H9 (cell line): ENCODE measurements around the gene PRORP. TPM values are rescaled to one million over a fixed set of nuclear protein-coding genes. Genes with fewer than 3 reads are reported as not detected.

Experiments used
- DNase-seq: peaks from one replicate; pipeline ENCODE4 v3.0.0-alpha.2; 2017
- H2AFZ ChIP-seq: one replicate; pipeline ENCODE4 v1.6.1; 2013; ENCODE audit warnings: mild to moderate bottlenecking, low read length, control low read depth, moderate library complexity
- H2AK5ac ChIP-seq: 2 replicates; pipeline ENCODE4 v1.6.1; 2013; ENCODE audit warnings: low read length, control low read depth, mixed read lengths; ENCODE audit not compliant: insufficient read length
- H2BK120ac ChIP-seq: one replicate; pipeline ENCODE4 v1.6.1; 2013; ENCODE audit warnings: low read depth, mild to moderate bottlenecking, low read length, control low read depth, inconsistent platforms; ENCODE audit not compliant: poor library complexity, severe bottlenecking
- H2BK12ac ChIP-seq: 2 replicates; pipeline ENCODE4 v1.6.1; 2013; ENCODE audit warnings: low read length, control low read depth, mixed read lengths, low read depth; ENCODE audit not compliant: insufficient read length
- H2BK15ac ChIP-seq: 2 replicates; pipeline ENCODE4 v1.6.1; 2013; ENCODE audit warnings: low read depth, low read length, control low read depth
- H2BK20ac ChIP-seq: one replicate; pipeline ENCODE4 v1.6.1; 2013; ENCODE audit warnings: low read depth, mild to moderate bottlenecking, low read length, control low read depth, inconsistent platforms; ENCODE audit not compliant: poor library complexity, severe bottlenecking
- H2BK5ac ChIP-seq: 2 replicates; pipeline ENCODE4 v1.6.1; 2013; ENCODE audit warnings: low read length, control low read depth, mixed read lengths; ENCODE audit not compliant: insufficient read length
- H3K14ac ChIP-seq: 2 replicates; pipeline ENCODE4 v1.6.1; 2013; ENCODE audit warnings: low read length, control low read depth; ENCODE audit not compliant: insufficient read depth
- H3K18ac ChIP-seq: 2 replicates; pipeline ENCODE4 v1.6.1; 2013; ENCODE audit warnings: low read depth, mild to moderate bottlenecking, mixed read lengths, low read length, control low read depth; ENCODE audit not compliant: insufficient read length
- H3K23ac ChIP-seq: 2 replicates; pipeline ENCODE4 v1.6.1; 2013; ENCODE audit warnings: low read length, control low read depth, mixed read lengths, low read depth; ENCODE audit not compliant: insufficient read length
- H3K23me2 ChIP-seq: 2 replicates; pipeline ENCODE4 v1.6.1; 2013; ENCODE audit warnings: low read depth, mild to moderate bottlenecking, mixed read lengths, low read length, control low read depth; ENCODE audit not compliant: insufficient read length, poor library complexity, severe bottlenecking
- H3K27ac ChIP-seq: 2 replicates; pipeline ENCODE4 v1.5.1; 2013; ENCODE audit warnings: low read length, control low read depth, mixed read lengths, low read depth; ENCODE audit not compliant: insufficient read length
- H3K27me3 ChIP-seq: 2 replicates; pipeline ENCODE4 v1.6.1; 2013; ENCODE audit warnings: low read length, control low read depth, inconsistent platforms; ENCODE audit not compliant: insufficient read depth
- H3K4ac ChIP-seq: 2 replicates; pipeline ENCODE4 v1.6.1; 2013; ENCODE audit warnings: low read depth, mild to moderate bottlenecking, control low read depth, inconsistent platforms, low read length, moderate library complexity
- H3K4me1 ChIP-seq: 2 replicates; pipeline ENCODE4 v1.6.1; 2013; ENCODE audit warnings: low read length, control low read depth, inconsistent platforms; ENCODE audit not compliant: insufficient read depth
- H3K4me2 ChIP-seq: 2 replicates; pipeline ENCODE4 v1.6.1; 2013; ENCODE audit warnings: low read length, control low read depth, mixed read lengths; ENCODE audit not compliant: insufficient read length, insufficient read depth
- H3K56ac ChIP-seq: 2 replicates; pipeline ENCODE4 v1.6.1; 2013; ENCODE audit warnings: low read depth, mild to moderate bottlenecking, mixed read lengths, low read length, control low read depth; ENCODE audit not compliant: insufficient read length
- H3K79me1 ChIP-seq: 2 replicates; pipeline ENCODE4 v1.6.1; 2013; ENCODE audit warnings: low read depth, mild to moderate bottlenecking, moderate library complexity, low read length, control low read depth, inconsistent platforms; ENCODE audit not compliant: insufficient read depth, poor library complexity, severe bottlenecking
- H3K79me2 ChIP-seq: 2 replicates; pipeline ENCODE4 v1.6.1; 2013; ENCODE audit warnings: low read length, control low read depth, inconsistent platforms; ENCODE audit not compliant: insufficient read depth
- H3K9ac ChIP-seq: 2 replicates; pipeline ENCODE4 v1.6.1; 2013; ENCODE audit warnings: low read length, control low read depth, mixed read lengths; ENCODE audit not compliant: insufficient read length; ENCODE audit errors: extremely low read depth
- H3K9me3 ChIP-seq: one replicate; pipeline ENCODE4 v1.6.1; 2013; ENCODE audit warnings: low read depth, low read length, inconsistent platforms; ENCODE audit not compliant: control insufficient read depth
- H3T11ph ChIP-seq: one replicate; pipeline ENCODE4 v1.6.1; 2013; ENCODE audit warnings: mild to moderate bottlenecking, low read length, control low read depth, inconsistent platforms
- H4K20me1 ChIP-seq: one replicate; pipeline ENCODE4 v1.6.1; 2013; ENCODE audit not compliant: control insufficient read depth, insufficient read length, insufficient read depth
- H4K5ac ChIP-seq: 2 replicates; pipeline ENCODE4 v1.6.1; 2013; ENCODE audit warnings: low read depth, mild to moderate bottlenecking, mixed read lengths, low read length, control low read depth; ENCODE audit not compliant: insufficient read length
- H4K8ac ChIP-seq: replicated peaks from 2 replicates; pipeline ENCODE4 v1.6.1; 2013; ENCODE audit warnings: low read length, control low read depth, mixed read lengths, low read depth; ENCODE audit not compliant: insufficient read length
- H4K91ac ChIP-seq: 2 replicates; pipeline ENCODE4 v1.6.1; 2013; ENCODE audit warnings: low read depth, mild to moderate bottlenecking, moderate library complexity, mixed read lengths, low read length, control low read depth; ENCODE audit not compliant: insufficient read length
- H3K27ac Mint-ChIP-seq, 3 experiments: 2 replicates in 2 of 3; 3 replicates in 1 of 3; pipeline ENCODE4 v1.8.0; 2020 to 2021; ENCODE audit warnings: mixed read lengths in 3 of 3, mild to moderate bottlenecking in 1 of 3, moderate library complexity in 1 of 3
- H3K27me3 Mint-ChIP-seq: 2 replicates; pipeline ENCODE4 v1.8.0; 2021; ENCODE audit warnings: low read depth, mild to moderate bottlenecking, moderate library complexity, mixed read lengths
- H3K36me3 Mint-ChIP-seq, 3 experiments: 2 replicates in 2 of 3; 3 replicates in 1 of 3; pipeline ENCODE4 v1.8.0; 2020 to 2021; ENCODE audit warnings: low read depth in 3 of 3, mixed read lengths in 3 of 3; ENCODE audit not compliant: insufficient read depth in 1 of 3
- H3K4me1 Mint-ChIP-seq, 2 experiments: 2 replicates each; pipeline ENCODE4 v1.8.0; 2020; ENCODE audit warnings: mixed read lengths in 2 of 2
- H3K4me3 Mint-ChIP-seq, 2 experiments: 2 replicates in 1 of 2; 3 replicates in 1 of 2; pipeline ENCODE4 v1.8.0; 2020 to 2021; ENCODE audit warnings: mild to moderate bottlenecking in 2 of 2, mixed read lengths in 2 of 2, moderate library complexity in 1 of 2
- H3K9me3 Mint-ChIP-seq, 2 experiments: 2 replicates in 1 of 2; 3 replicates in 1 of 2; pipeline ENCODE4 v1.8.0; 2020; ENCODE audit warnings: mild to moderate bottlenecking in 2 of 2, mixed read lengths in 2 of 2, moderate library complexity in 1 of 2
- CTCF ChIP-seq: fragments of 200-600 bp; sonication (generic); conservative IDR thresholded peaks from 3 replicates; pipeline ENCODE4 v1.8.0; 2021; ENCODE audit warnings: antibody characterized with exemption, mild to moderate bottlenecking
- WGBS: extraction: QIAGEN DNeasy Blood & Tissue Kit; methylation state at CpG from one replicate; pipeline ENCODE4 v1.1.7; 2013; ENCODE audit warnings: missing lambda C conversion rate, low lambda C conversion rate, mixed read lengths; ENCODE audit not compliant: insufficient read length; ENCODE audit errors: extremely low coverage; 5-methylcytosine and 5-hydroxymethylcytosine counted together
- total RNA-seq: library from RNA; stranded (reverse); gene quantifications from 2 replicates; pipeline ENCODE4 v1.2.1, GENCODE V29; 2021

The PRORP gene
- total RNA-seq, 1 experiment from 2014 or later = 37.7 TPM

- no peak overlapping the region for H2BK20ac ChIP-seq
- no peak overlapping the region for H2BK120ac ChIP-seq
- H3T11ph ChIP-seq = no peak overlapping the region
- H2BK5ac ChIP-seq = no peak overlapping the region
- Mint-ChIP-seq H3K4me3 (no peak overlapping the region), H3K9me3 (no peaks in the 10 kb centered on the region), H3K27ac (no peak overlapping the region), H3K4me1 (no peaks in the 10 kb centered on the region), H3K36me3 (peaks cover 4 to 19% (median 19%) of the 10 kb centered on the region in 3 experiments; a peak in 6 of 7 replicates), H3K27me3 (no peaks in the 10 kb centered on the region)
- no peak overlapping the region for H3K18ac ChIP-seq
- H2BK15ac ChIP-seq = no peak overlapping the region
- no peak overlapping the region for H3K27ac ChIP-seq
- no peak overlapping the region for H3K4ac ChIP-seq
- no peak overlapping the region for H3K4me2 ChIP-seq
- no peak for DNase-seq
- no CpG with 5 or more reads among the region's 5 CpGs for WGBS
- no peak overlapping the region for H3K56ac ChIP-seq
- no peak overlapping the region for H4K91ac ChIP-seq
- TF ChIP-seq CTCF = no peak
- no peaks in the 10 kb centered on the region for H3K27me3 ChIP-seq
- H3K79me1 ChIP-seq = peaks cover 3% of the 10 kb centered on the region
- H2AFZ ChIP-seq = no peak overlapping the region
- H3K23me2 ChIP-seq = no peaks in the 10 kb centered on the region
- no peak overlapping the region for H3K9ac ChIP-seq
- no peaks in the 10 kb centered on the region for H3K4me1 ChIP-seq
- no peak overlapping the region for H3K23ac ChIP-seq
- H4K5ac ChIP-seq = no peak overlapping the region
- no peak overlapping the region for H3K14ac ChIP-seq
- H4K20me1 ChIP-seq = no peaks in the 10 kb centered on the region
- no peak overlapping the region for H4K8ac ChIP-seq
- no peak overlapping the region for H2BK12ac ChIP-seq
- H3K9me3 ChIP-seq = no peaks in the 10 kb centered on the region
- no peaks in the 10 kb centered on the region for H3K79me2 ChIP-seq
- H2AK5ac ChIP-seq = no peak overlapping the region
Measured at GRCh38 chr14:35138585-35138984, 16.2 kb downstream of the PRORP start.
